HG03575 (cell line): ENCODE measurements around the gene ZNF503.

ENCODE experiments used
- ATAC-seq: cut with Tn5 transposase; IDR thresholded peaks from one replicate; pipeline ENCODE4 v1.9.1; 2021; ENCODE audit not compliant: unreplicated experiment, insufficient number of reproducible peaks, low FRiP score; ENCODE audit errors: extremely low read depth

ZNF503 gene

GRCh38 chr10:75401569-75402485 lies at the start of gene ZNF503:
TSS of gene ZNF503 (minus strand) at chr10:75401764. CDS start at chr10:75401419, 345 bp downstream.
- no peak for ATAC-seq

GRCh38 chr10:75450644-75451640 lies 49.4 kb upstream of the ZNF503 start:
- ATAC-seq: no peak

GRCh38 chr10:75450075-75450445 lies 48.5 kb upstream of the ZNF503 start:
- no peak for ATAC-seq

GRCh38 chr10:75449382-75450074 lies 48.0 kb upstream of the ZNF503 start:
- ATAC-seq: no peak

GRCh38 chr10:75448166-75448565 lies 46.6 kb upstream of the ZNF503 start:
- ATAC-seq: no peak

- ATAC-seq: no peak
Observed at GRCh38 chr10:75446508-75446907, 44.9 kb upstream of the ZNF503 start.

- ATAC-seq: no peak
Observed at GRCh38 chr10:75444781-75445386, 43.3 kb upstream of the ZNF503 start.

- ATAC-seq: no peak
Observed at GRCh38 chr10:75443362-75443761, 41.8 kb upstream of the ZNF503 start.

GRCh38 chr10:75441682-75442081 lies 40.1 kb upstream of the ZNF503 start:
- ATAC-seq: no peak

- ATAC-seq: no peak
Observed at GRCh38 chr10:75441196-75441595, 39.6 kb upstream of the ZNF503 start.

- ATAC-seq: no peak
Observed at GRCh38 chr10:75440271-75440793, 38.8 kb upstream of the ZNF503 start.

GRCh38 chr10:75439811-75440210 lies 38.2 kb upstream of the ZNF503 start:
- no peak for ATAC-seq

- ATAC-seq: no peak
Observed at GRCh38 chr10:75438275-75438674, 36.7 kb upstream of the ZNF503 start.

GRCh38 chr10:75437693-75438092 lies 36.1 kb upstream of the ZNF503 start:
- ATAC-seq: no peak

- ATAC-seq: no peak
Observed at GRCh38 chr10:75436896-75437295, 35.3 kb upstream of the ZNF503 start.

- ATAC-seq: no peak
Observed at GRCh38 chr10:75435291-75435690, 33.7 kb upstream of the ZNF503 start.

GRCh38 chr10:75434291-75434690 lies 32.7 kb upstream of the ZNF503 start:
- no peak for ATAC-seq

GRCh38 chr10:75433216-75433615 lies 31.7 kb upstream of the ZNF503 start:
- ATAC-seq: no peak
